Stimulated activated CD4-positive, alpha-beta T cell treated with anti-CD3 and anti-CD28 coated beads, Interleukin-4, amount 100 ng/mL, for 48 hours (primary cell): ENCODE measurements around the gene IDH1.
"Not testable (repeated sequence)": the region's sequence is repeated elsewhere in the genome, so short reads cannot be mapped to it uniquely, and the experiment has no call there.

ENCODE experiments used
- DNase-seq, 2 donors: peaks; one replicate each; pipeline ENCODE4 v3.0.0-alpha.2; 2020; ENCODE audit warnings: low read depth in 2 of 2

IDH1 gene

DNA sequence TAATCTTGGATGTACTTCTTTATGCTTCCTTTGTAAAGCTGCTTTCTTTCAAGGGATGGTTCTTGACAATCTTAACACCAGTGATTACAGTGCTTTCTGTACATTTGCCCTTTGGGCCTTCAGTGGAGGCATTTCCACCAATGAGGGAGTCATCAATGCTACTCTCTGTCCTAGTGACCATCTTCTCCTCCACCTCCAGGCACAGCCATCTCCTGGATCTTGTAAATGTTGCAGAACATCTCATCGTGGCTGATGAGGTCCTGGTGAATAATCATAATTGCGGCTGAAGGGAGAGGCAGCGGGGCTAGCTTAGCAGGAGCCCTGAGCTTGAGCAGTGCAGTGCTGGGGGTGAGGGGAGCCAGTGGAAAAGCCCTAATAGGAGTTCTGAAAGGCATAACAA lies 32.5 kb downstream of the IDH1 start:
- peak in 1 of 2 donors; percentile 0 for DNase-seq

DNA sequence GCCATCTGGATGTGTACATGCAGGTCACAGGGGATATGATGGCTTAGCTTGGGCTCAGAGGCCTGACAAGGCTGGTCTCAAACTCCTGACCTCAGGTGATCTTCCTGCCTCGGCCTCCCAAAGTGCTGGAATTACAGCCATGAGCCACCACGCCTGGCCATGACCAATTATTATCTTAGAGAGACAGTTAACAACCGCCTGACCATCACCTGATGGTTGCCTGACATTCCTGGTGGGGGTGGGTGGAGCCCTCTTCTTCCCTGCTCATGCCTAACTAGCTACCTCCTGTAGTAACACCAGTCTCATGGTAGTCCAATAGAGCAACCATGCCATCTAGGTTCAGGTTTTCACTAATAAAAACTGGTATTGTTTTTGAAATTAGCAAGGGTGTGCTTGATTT lies 33.0 kb downstream of the IDH1 start:
- not testable (repeated sequence) for DNase-seq

DNA sequence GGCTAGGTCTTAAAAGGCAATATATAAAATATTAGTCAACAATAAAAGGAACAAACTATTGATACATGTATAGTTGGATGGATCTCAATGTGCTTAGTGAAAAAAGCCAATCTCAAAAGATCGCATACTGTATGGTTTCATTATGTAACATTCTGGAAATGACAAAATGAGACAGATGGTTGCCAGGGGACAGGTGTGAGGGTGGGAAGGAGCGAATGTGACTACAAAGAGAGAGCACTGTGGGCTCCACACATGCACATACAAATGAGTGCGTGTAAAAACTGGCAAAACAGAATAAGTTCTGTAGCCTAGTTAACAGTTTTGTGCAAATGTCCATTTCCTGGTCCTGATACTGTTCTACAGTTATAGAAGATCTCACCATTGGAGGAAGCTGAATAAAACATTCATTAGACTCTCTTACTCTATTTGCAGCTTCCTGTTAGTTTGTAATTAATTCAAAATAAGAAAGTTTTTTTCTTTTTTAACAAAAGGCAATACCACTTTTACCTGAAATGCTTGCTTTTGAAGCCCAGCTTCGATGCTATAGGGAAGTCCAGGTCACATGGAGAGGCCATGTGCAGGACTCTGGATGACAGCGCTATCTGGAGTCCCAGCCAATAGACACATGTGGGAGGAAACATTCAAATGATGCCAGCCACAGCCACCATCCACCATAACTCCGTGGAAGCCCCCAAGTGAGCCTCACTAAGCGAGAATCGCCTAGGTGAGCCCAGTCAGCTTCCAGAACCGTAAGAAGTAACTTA lies 44.0 kb downstream of the IDH1 start:
- no peak for DNase-seq

DNA sequence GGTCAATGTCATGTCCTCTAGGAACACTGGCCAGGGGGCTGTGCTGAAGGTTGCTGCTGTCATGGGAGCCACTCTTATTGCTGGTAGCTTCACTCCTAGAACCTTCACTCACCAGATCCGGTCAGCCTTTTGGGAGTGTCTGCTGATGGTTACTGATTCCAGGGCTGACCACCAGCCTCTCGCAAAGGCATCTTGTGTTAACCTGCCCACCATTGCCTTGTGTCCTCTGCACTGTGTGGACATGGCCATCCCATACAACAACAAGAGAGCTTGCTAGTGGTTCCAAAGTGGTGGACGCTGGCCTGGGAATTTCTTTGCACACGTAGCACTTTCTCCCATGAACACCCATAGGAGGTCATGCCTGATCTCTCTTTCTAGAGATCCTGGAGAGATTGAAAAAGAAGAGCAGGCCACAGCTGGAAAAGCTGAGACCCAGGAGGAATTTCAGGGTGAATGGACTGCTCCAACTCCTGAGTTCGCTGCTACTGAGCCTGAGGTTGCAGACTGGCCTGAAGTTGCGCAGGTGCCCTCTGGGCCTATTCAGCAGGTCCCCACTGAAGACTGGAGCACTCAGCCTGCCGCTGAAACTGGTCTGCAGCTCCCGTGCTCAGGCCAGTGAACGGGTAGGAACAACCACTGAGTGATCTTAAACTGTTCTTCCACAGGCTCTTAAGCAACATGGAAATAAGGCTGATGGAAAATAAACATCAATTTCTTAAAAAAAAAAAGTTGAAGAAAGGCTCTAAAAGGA lies 46.4 kb downstream of the IDH1 start:
- DNase-seq = no peak

DNA sequence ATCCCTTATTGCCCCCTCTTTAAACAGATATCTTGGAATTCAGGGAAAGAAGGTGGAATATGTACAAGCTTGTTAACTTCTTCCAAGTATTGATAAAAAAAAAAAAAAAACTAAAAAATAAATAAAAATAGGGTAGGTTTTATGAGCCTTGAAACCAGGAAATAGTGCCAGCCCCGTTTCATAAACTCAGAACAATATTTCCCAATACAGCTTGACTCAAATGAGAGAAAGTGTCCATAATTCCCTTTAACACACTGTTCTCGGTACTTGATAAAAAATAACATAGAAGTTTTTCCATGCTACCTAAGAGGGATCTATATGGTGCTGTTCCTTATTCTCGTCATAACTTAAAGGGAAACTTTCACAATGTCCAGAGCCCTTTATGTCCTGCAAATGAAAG lies 47.1 kb downstream of the IDH1 start:
- DNase-seq = no peak

DNA sequence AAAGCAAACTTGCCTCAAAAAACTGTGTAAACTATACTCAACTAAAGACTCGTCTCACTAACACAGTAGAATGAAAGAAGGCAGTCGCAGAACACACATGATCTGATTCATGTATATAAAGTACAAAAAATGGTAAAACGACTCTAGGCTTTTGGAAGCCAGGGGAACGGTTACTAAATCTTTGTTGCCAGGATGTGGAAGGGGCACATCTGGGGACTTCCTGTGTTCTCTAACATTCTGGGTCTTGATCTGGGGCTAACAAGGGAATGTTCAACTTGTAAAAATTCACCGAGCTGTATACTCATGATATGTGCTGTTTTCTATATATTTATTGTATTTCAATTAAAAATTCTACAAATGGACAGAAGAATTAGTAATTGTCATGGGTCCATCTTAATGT lies 50.7 kb downstream of the IDH1 start:
- no peak for DNase-seq

DNA sequence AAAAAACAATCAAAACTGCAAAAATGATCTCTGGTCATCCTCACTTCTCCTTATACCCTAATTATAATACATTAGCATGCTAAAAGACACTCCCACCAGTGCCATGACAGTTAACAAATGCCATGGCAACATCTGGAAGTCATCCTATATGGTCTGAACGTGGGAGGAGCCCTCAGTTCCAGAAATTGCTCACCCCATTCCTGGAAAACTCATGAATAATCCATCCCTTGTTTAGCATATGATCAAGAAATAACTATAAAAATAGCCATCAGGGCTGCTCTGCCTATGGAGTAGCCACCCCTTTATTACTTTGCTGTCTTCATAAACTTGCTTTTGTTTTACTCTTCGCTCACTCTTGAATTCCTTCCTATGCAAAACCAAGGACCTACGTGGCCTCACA lies 59.3 kb downstream of the IDH1 start:
- no peak for DNase-seq

DNA sequence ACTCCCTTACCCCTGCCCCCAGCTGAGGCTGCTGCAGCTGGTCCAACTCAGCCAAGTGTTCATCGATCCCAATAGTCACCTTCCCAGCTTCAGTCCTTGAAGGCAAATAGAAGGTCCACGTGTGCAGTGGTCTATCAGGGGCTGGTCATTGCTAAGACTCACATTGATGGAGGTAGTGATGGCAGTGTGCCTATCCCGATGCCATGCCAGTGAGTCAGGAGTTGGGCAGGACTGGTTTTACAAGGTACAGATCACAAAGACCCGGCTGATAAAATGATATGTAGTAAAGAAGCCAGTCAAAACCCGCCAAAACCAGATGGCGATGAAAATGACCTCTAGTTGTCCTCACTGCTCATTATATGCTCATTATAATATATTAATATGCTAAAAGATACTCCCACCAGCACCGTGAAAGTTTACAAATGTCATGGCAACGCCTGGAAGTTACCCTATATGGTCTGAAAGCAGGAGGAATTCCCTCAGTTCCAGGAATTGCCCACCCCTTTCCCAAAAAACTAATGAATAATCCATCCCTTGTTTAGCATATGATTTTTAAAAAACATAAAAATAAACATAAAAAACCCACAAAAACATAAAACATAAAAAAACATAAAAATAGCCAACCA lies 62.1 kb downstream of the IDH1 start:
- no peak for DNase-seq

DNA sequence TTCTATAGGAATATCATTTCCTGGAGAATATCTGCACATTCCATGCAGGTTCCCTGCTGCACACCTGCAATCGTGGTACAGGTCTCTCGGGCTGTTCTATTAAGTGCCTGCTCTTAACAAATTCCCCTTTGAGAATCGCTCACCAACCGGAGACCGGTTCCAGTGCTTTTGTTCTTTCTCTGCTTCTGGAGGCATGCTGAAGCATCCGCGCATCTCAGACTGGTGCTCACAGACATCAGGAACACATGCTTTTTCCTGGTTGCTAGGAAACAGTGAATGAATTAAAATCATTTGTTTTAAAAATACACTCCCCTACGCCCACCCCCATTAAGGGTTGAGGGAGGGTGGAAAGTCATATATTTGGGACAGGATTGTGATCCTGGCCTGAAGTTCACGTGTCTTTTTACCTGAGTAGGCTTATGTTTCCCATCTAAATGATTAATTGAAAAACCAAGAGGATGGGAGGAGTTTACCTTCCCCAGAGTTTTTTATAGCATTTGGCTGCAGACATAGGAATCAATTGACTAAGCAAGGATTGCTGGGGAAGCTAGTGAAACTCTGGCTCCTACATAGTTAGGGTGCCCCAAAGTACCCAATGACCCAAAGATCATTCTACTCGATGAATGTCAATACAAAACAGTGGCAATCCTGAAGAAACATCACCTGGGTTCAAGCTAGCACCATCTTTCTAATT lies 64.9 kb downstream of the IDH1 start, which contains the start of gene C2orf80:
Gene C2orf80 (minus strand): TSS at position 221 of the 694 bp plus-strand sequence. CDS start 3,044 bp downstream, outside the sequence.
- no peak for DNase-seq

DNA sequence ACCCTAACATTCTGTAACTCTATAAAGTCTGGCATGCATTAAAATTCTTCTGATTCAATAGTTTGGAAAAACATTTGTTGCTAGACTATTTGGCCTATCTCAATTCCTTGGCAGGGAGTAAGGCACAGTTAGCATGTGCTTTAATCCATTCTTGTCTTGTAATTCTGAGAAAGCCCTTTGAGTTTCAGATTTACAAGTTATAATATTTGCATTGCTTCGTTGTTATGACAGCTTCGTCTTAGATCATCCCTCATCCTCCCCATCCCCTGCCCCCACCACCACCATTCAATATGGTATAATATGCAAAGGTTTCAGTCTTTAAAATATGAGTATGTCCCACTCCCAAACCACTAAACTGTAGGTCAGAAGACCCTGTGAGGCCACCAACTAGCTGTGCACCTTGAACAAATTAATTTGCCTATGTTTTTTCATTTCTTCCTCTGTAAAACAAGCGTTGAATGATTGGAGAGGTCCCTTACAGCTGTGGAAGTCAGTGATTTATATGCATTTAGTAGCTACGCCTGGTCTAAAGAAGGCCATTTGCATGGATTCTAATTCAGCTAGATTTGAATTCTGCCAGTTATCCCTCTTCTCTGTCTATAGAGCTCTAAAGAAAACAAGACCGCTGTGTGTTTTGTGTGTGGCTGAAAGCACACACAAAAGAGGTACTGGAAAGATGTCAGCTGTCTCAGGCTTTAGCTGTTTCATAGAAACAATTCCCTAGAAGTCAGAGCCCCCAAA lies 65.6 kb downstream of the IDH1 start:
- DNase-seq = no peak

DNA sequence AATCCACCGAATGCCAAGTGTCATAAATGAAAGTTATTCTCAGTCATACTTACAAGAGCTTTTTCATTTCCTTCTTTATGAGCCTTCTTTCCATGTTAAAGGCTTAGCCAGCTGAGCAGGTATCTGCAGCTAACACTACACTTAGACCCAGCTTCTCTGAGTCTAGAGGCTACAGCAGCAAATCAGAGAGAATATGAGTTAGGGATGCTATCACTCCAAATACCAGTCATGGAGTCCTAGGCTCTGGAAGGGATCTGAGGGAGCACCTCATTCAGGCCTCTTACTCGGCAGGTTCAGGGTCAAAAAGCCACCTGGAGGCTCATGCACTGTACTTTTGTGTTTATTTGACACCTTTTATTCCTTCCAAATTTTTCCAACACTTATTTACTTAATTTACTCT lies 68.0 kb downstream of the IDH1 start:
- no peak for DNase-seq

DNA sequence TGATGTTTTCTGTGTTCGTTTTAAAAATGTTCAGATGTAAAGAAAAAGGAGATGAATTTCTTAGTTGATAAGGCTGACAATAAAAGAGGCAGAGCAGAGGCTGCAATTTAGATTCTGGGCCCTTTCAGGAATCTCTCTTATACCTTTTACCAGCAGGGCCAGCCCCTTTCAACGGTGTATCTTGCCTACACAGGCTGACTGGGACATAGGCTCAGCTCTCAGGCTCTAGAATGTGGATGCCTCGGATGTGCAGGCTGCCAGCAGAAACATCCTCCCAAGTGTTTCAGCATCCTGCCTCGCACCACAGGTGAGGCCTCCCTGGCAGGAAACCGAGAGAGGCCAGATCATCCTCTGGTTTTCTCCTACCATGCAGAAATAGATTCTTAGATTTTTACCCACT lies 68.4 kb downstream of the IDH1 start:
- DNase-seq = no peak
